PC-3 (cell line): ENCODE measurements around the gene AGAP1. TPM values are rescaled to one million over a fixed set of nuclear protein-coding genes. Genes with fewer than 3 reads are reported as not detected.

Experiments
- ATAC-seq: fragments of 200-7000 bp; cut with Tn5 transposase; 2 replicates; pipeline ENCODE4 v1.9.1; 2020; ENCODE audit warnings: mild to moderate bottlenecking, moderate library complexity
- BruUV-seq: library from RNA; stranded (reverse); fragments of 400-500 nt; replicated peaks from 2 replicates; lab custom pipeline; 2021; lab: Mats Ljungman, UMichigan
- CTCF ChIA-PET: fragments of 300-600 bp; sonication (Branson Sonifier 250); formaldehyde crosslinking; loops from one replicate; lab custom pipeline; 2022; ENCODE audit warnings: antibody characterized with exemption; lab: Charles Lee
- POLR2A ChIA-PET: fragments of 300-600 bp; sonication (Branson Sonifier 250); formaldehyde crosslinking; loops from one replicate; lab custom pipeline; 2022; ENCODE audit warnings: antibody characterized with exemption; ENCODE audit not compliant: unreplicated experiment; lab: Charles Lee
- DNase-seq: peaks from one replicate; pipeline ENCODE4 v3.0.0-alpha.2; 2015
- H2AFZ ChIP-seq: fragments of 300-600 bp; sonication (generic); 2 replicates; pipeline ENCODE4 v1.6.0; 2016; ENCODE audit warnings: antibody characterized with exemption, low read length
- H3F3A ChIP-seq: fragments of 300-600 bp; sonication (generic); one replicate; pipeline ENCODE4 v1.6.0; 2017; ENCODE audit warnings: antibody characterized with exemption, low read length, control low read depth, mild to moderate bottlenecking; ENCODE audit not compliant: unreplicated experiment
- H3K27ac ChIP-seq: fragments of 300-600 bp; sonication (generic); 2 replicates; pipeline ENCODE4 v1.5.1; 2016; ENCODE audit warnings: mild to moderate bottlenecking, low read length
- H3K27me3 ChIP-seq: fragments of 300-600 bp; sonication (generic); 2 replicates; pipeline ENCODE4 v1.6.1; 2016; ENCODE audit warnings: low read length, mixed read lengths
- H3K36me3 ChIP-seq: fragments of 300-600 bp; sonication (generic); 2 replicates; pipeline ENCODE4 v1.6.1; 2016; ENCODE audit warnings: low read depth, mixed run types, low read length, mixed read lengths
- H3K4me1 ChIP-seq: fragments of 300-600 bp; sonication (generic); 2 replicates; pipeline ENCODE4 v1.5.1; 2016; ENCODE audit warnings: low read length; ENCODE audit not compliant: insufficient read depth
- H3K4me2 ChIP-seq: fragments of 300-600 bp; sonication (generic); 2 replicates; pipeline ENCODE4 v1.6.0; 2016; ENCODE audit warnings: low read length
- H3K4me3 ChIP-seq: fragments of 300-600 bp; sonication (generic); 2 replicates; pipeline ENCODE4 v1.5.1; 2016; ENCODE audit warnings: mild to moderate bottlenecking, low read length, mixed read lengths
- H3K79me2 ChIP-seq: fragments of 300-600 bp; sonication (generic); 2 replicates; pipeline ENCODE4 v1.6.1; 2017; ENCODE audit warnings: low read length, mixed read lengths
- H3K9ac ChIP-seq: fragments of 300-600 bp; sonication (generic); 2 replicates; pipeline ENCODE4 v1.6.0; 2016; ENCODE audit warnings: mild to moderate bottlenecking, low read length
- H3K9me2 ChIP-seq: fragments of 300-600 bp; sonication (generic); replicated peaks from 2 replicates; pipeline ENCODE4 v1.6.1; 2016; ENCODE audit warnings: mixed run types, low read length, mixed read lengths
- H3K9me3 ChIP-seq: fragments of 300-600 bp; sonication (generic); 2 replicates; pipeline ENCODE4 v1.6.1; 2016; ENCODE audit warnings: low read length, mixed read lengths
- H4K20me1 ChIP-seq: fragments of 300-600 bp; sonication (generic); 2 replicates; pipeline ENCODE4 v1.6.1; 2016; ENCODE audit warnings: low read length, mixed read lengths
- EZH2 ChIP-seq: fragments of 300-600 bp; sonication (generic); IDR thresholded peaks from one replicate; pipeline ENCODE4 v1.6.1; 2017; ENCODE audit warnings: antibody characterized with exemption, mild to moderate bottlenecking, low read length; ENCODE audit not compliant: unreplicated experiment
- EZH2phosphoT487 ChIP-seq: fragments of 300-600 bp; sonication (generic); IDR thresholded peaks from 2 replicates; pipeline ENCODE4 v1.6.1; 2018; ENCODE audit warnings: mild to moderate bottlenecking, antibody characterized with exemption, low read length, borderline replicate concordance
- intact Hi-C: fragments of 100-400 bp; cut with micrococcal nuclease; formaldehyde crosslinking; loops from 2 replicates; pipeline ENCODE4 v1.9.0; 2023
- total RNA-seq: library from RNA; depleted of rRNA; stranded (reverse); fragments of >200 nt; gene quantifications from 2 replicates; pipeline ENCODE4 v1.2.3, GENCODE V29; 2014
- TF ChIP-seq, protein P1 (sequence below): fragments of 300-600 bp; sonication (generic); conservative IDR thresholded peaks from 2 replicates; pipeline ENCODE4 v1.5.1; 2017; ENCODE audit warnings: antibody characterized with exemption, low read depth, mild to moderate bottlenecking, low read length

Gene AGAP1
- total RNA-seq, 1 experiment from 2014 or later, result 31.0 TPM

- peaks cover 11% of the 10 kb centered on the region for H3K4me1 ChIP-seq
- intact Hi-C loops, result no loop called here
- no peak overlapping the region for H3K4me3 ChIP-seq
- DNase-seq (no peak), ATAC-seq (no peak)
- H3K36me3 ChIP-seq, result no peaks in the 10 kb centered on the region
- H3K9me3 ChIP-seq, result no peaks in the 10 kb centered on the region
- no peaks in the 10 kb centered on the region for H3K9me2 ChIP-seq
- no peaks in the 10 kb centered on the region for H3F3A ChIP-seq
- no peak overlapping the region for H3K27ac ChIP-seq
- H3K9ac ChIP-seq, result no peak overlapping the region
- ChIA-PET POLR2A (no interaction called here), CTCF (interaction anchor here (0.5 kb wide), 1 partner anchor 20 kb away, joined by 3 read pairs; no protein-coding TSS in a partner anchor)
- H4K20me1 ChIP-seq, result peaks cover 14% of the 10 kb centered on the region; the same call in 1 of the 2 replicates
- TF ChIP-seq EZH2phosphoT487, result no peak
- TF ChIP-seq, protein P1, sequence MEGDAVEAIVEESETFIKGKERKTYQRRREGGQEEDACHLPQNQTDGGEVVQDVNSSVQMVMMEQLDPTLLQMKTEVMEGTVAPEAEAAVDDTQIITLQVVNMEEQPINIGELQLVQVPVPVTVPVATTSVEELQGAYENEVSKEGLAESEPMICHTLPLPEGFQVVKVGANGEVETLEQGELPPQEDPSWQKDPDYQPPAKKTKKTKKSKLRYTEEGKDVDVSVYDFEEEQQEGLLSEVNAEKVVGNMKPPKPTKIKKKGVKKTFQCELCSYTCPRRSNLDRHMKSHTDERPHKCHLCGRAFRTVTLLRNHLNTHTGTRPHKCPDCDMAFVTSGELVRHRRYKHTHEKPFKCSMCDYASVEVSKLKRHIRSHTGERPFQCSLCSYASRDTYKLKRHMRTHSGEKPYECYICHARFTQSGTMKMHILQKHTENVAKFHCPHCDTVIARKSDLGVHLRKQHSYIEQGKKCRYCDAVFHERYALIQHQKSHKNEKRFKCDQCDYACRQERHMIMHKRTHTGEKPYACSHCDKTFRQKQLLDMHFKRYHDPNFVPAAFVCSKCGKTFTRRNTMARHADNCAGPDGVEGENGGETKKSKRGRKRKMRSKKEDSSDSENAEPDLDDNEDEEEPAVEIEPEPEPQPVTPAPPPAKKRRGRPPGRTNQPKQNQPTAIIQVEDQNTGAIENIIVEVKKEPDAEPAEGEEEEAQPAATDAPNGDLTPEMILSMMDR, result no peak
- no peak for TF ChIP-seq EZH2
- H3K4me2 ChIP-seq, result no peak overlapping the region
- no peaks in the 10 kb centered on the region for H3K27me3 ChIP-seq
- no TSS peak for BruUV-seq
- no peak overlapping the region for H2AFZ ChIP-seq
- H3K79me2 ChIP-seq, result peaks cover 93% of the 10 kb centered on the region
Observed at GRCh38 chr2:235521844-235522243, 28.0 kb downstream of the AGAP1 start.

GRCh38 chr2:235523021-235523420 is 29.2 kb downstream of the AGAP1 start:
- Histone ChIP-seq H2AFZ (no peak overlapping the region), H3F3A (no peaks in the 10 kb centered on the region), H4K20me1 (peaks cover 23% of the 10 kb centered on the region), H3K9me3 (no peaks in the 10 kb centered on the region), H3K27ac (no peak overlapping the region), H3K4me1 (peaks cover 8% of the 10 kb centered on the region), H3K9ac (no peak overlapping the region), H3K4me2 (no peak overlapping the region), H3K4me3 (no peak overlapping the region), H3K79me2 (peaks cover 93% of the 10 kb centered on the region), H3K9me2 (no peaks in the 10 kb centered on the region), H3K27me3 (no peaks in the 10 kb centered on the region), H3K36me3 (no peaks in the 10 kb centered on the region)
- ATAC-seq, result no peak
- intact Hi-C loops, result no loop called here
- ChIA-PET POLR2A (no interaction called here), CTCF (no interaction called here)
- no TSS peak for BruUV-seq
- TF ChIP-seq EZH2phosphoT487 (no peak), EZH2 (no peak)
- TF ChIP-seq, protein P1, result no peak
- no peak for DNase-seq

GRCh38 chr2:235523486-235524150 is 29.8 kb downstream of the AGAP1 start:
- no peak overlapping the region for H3K27ac ChIP-seq
- intact Hi-C loops, result no loop called here
- H3K4me3 ChIP-seq, result no peak overlapping the region
- TF ChIP-seq, protein P1, result no peak
- TF ChIP-seq EZH2phosphoT487 (no peak), EZH2 (no peak)
- H4K20me1 ChIP-seq, result peaks cover 17% of the 10 kb centered on the region
- peaks cover 93% of the 10 kb centered on the region for H3K79me2 ChIP-seq
- H3K4me1 ChIP-seq, result peaks cover 3% of the 10 kb centered on the region
- ChIA-PET CTCF (no interaction called here), POLR2A (no interaction called here)
- no peaks in the 10 kb centered on the region for H3K9me2 ChIP-seq
- no peak overlapping the region for H3K4me2 ChIP-seq
- H3K27me3 ChIP-seq, result no peaks in the 10 kb centered on the region
- ATAC-seq (no peak), DNase-seq (no peak)
- no TSS peak for BruUV-seq
- H3K36me3 ChIP-seq, result no peaks in the 10 kb centered on the region
- no peaks in the 10 kb centered on the region for H3F3A ChIP-seq
- no peak overlapping the region for H2AFZ ChIP-seq
- no peak overlapping the region for H3K9ac ChIP-seq
- no peaks in the 10 kb centered on the region for H3K9me3 ChIP-seq
